EL (cell line): Measurements from ENCODE around the gene PMPCB.

Source experiments
- DNase-seq: peaks from one replicate; pipeline ENCODE4 v3.0.0-alpha.2; 2016

Gene PMPCB

DNA sequence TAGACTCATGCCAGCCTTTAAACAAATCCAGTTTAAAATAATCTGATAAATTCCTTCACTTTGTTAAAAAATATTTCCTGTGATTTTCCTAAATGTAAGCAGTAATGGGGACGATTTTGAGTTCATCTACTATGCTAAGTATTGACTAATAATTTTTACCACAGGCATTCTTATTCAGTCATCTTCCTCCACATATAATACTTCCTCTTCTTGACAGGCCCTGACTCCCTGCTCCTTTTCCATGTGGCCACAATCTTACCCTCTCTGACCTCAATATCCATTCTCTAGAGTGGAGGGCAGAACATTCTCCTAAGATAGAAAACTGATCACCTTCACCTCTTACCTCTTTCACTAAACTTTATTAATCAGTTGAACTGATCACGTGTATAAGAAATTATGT, 39.5 kb downstream of the PMPCB start:
- DNase-seq, result no peak

DNA sequence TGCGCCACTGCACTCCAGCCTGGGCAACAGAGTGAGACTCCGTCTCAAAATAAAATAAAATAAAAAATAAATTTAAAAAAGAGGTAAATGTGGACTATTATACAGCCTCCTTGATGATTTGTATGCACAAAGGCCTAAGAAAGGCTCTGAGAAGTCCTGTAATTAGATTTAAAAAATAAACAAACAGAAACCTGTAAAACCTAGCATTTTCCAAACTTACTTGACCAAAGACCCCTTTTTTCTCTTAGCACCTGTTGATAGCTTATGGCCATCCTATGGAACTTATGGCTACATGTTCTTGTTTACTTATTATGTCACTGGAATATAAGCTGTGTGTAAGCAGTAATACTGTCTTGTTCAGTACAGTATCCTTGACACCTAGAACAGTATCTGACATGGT, 41.6 kb downstream of the PMPCB start:
- DNase-seq, result no peak

DNA sequence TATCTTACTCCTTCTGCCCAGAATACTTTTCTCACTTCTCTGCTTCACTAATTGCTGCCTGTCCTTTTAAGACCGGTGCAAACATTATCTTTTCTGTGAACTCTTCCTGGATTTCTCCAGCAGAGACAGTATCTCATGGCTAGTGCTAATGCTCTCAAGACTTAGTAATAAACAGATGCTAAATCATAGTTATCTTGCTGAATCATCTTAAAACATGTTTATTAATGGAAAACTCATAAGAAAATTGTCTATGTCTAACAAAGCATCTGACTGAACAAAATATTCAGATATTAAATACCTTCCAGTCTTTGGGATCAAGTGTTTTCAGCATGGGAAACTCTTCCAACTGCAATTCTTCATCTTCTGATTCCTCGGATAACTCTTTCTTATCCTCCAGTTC, 44.2 kb downstream of the PMPCB start:
- no peak for DNase-seq

DNA sequence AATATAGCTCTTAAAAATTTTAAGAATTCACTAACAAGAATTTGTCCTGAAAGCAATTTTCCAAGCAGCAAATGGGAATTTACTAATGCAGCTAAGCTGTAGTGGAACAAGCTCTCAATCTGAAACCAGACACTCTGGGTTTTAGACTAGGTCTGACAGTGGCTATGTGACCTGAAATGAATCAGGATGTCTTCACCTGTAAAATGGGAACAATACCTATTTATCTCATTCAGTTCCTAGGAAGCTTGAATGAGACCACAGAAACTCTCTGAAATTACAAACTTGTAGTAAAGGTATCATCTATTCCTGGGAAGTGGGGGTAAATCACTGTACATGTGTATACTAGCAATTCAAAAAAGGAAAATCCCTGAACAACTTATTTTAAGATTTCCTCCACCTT, 46.1 kb downstream of the PMPCB start:
- DNase-seq, result no peak

DNA sequence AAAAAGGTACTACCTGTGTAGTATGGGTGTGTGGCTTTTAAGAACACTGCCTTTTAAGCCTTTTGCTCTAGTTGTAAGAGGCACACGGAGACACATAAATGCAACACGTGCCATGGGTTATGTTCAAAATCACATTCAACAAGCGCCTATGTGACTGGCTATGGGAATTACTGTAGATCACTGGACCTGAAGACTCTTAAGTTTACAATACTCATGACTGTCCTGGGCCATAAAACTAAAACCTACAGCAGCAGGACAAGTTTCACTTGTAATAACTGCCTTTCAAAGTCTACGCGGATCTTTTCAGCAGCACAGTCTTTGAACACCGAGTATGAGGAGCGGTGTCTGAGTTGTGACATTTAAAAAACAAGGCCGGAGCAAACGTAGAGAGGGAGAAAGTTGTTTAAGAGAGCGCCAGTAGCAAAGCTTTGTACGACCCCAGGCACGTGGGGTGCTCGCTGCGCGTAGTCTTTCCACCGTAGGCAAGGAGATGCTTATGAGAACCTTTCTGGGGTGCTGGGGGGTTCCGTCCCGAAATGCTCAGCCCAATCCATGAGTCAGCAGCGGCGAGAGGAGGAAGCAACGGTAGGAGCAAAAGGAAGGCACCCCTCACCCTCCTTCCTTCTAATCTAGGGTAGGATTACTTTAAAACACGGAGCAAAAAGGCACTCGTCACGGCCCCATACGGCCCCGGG, 46.7 kb downstream of the PMPCB start:
- peak; percentile 43 for DNase-seq

DNA sequence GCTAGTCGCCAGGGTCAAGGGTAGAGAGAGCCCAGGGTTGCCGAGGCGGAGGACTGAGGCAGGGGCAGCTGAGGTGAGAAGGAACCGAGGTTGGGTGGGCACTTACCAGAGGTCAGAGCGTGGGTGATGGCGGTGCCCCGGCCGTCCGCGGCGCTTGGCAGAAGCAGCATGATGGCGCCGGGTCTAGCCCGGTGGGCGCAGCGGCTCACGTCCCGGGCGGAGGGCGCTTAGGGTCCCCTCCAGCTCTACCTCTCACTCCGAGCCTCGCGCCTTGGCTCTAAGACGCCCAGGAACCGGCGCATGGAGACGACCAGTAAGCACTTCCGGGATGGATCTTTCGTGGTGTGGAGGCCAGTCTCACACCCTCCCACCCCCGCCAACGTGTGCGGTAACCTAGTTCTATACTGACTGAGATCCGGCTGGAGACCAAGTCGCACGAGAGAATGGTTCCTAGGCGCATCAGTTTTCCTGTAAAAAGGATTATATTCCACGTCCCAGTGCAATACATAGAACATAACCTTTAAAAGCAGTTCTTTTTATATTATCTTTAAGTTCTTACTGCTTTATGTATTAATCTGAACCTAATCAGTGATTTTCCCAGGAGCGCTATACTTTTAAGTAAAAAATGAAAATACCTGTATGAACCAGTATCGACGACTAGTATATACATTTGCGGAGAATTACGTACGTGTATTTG, 47.4 kb downstream of the PMPCB start, which contains the start of gene DNAJC2:
TSS of gene DNAJC2 (minus strand) at position 315 of the 697 bp plus-strand sequence. CDS start at position 170, 145 bp downstream.
- peak; percentile 92 for DNase-seq

DNA sequence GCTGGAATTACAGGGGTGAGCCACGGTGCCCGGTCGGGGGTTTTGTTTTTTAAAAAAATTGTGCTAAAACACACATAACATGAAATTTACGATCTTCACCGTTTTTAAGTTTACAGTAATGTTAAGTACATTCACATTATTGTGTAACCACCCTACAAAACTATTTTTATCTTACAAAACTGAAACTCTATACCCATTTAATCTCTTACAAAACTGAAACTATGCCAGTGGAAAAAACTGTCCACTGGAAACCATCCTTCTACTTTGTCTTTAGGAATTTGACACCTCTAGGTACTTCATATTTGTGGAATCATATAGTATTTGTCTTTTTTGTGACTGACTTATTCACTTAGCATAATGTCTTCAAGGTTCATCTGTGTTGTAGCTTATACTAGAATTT, 49.2 kb downstream of the PMPCB start:
- DNase-seq, result no peak

DNA sequence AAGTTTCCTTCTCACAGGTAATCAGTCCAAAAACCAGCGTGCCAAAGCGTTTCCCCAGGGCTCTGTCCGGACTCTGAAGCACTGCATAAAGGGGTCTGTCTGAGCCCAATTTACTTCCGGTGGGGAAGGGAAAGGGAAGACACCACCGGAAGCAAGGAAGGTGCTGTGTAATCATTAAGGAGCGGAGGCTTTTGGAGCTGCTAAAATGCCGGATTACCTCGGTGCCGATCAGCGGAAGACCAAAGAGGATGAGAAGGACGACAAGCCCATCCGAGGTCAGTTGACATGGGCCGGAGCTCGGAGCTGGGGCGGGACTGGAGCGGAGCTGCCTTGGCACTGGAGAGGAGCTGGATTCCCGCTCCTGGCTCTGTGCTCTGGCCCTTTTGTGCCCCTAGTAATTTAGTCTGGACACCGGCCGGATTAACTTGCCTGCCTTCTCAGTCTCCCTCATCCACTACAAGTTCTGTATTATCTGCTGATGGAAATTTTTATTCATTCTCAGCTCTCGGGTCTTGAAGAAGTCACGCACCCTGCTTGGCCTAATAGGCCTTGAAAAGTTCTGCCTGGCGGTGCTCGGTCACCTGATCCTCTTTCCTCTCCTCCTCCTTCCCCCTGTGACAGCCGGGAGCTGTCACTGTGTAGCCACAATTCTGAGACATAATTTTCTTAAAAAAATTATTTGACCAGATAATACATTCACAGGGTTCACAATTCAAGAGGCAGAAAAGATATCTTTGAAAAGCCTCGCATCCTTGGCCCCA, 50.5 kb downstream of the PMPCB start, which contains the start of gene PSMC2:
TSS of gene PSMC2 (plus strand) at position 137 of the 761 bp plus-strand sequence. CDS start at position 206, 69 bp downstream.
- peak; percentile 91 for DNase-seq

DNA sequence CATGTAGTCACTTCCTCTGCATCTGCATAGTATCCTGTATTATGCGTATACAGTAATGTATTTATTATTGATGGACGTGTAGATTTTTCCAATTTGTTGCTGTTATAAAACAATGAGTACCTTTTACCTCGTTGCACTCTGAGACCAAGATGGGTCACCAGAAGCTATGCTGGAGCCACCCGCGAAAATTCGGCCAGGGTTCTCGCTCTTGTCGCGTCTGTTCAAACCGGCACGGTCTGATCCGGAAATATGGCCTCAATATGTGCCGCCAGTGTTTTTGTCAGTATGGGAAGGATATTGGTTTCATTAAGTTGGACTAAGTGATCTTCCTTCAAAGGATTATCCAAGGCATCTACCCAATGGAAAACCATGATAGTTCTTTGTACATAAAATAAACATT, 51.2 kb downstream of the PMPCB start:
- no peak for DNase-seq

DNA sequence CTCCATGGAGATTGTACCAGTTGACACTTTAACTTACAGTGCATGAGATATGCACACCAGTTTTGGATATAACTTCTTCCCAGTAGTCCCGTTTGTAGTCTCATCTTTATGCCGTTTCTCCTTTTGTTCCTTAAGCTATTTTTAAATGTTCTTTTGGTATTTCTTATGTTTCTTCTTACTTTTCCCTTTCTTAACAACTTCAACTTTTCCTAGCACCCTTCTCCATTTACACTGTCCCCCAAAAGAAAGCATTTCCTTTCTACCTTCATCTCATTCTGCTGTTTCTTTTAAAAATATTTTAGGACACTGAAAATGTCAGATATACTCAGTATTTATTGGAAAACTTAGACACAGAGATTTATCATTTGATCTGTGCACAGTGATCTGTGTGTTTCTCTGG, 51.7 kb downstream of the PMPCB start:
- no peak for DNase-seq

DNA sequence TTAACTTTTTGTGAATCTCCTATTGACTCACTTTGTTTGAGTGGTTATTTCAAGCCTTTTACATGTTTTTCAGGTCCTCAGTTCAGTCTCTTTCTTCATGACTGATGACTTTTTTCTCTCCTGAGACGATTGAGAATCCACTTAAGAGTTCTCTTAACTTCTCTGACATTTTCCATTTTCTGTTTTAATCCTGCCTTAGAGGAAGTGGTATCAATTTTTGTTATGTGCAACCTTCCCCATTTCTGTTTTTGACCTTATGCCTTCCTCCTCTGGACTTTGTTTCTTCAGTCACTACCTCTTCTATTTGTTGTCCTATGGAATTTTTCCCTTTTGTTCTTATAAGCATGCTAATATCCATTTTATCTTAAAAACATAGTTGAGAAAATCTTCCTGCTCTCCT, 52.6 kb downstream of the PMPCB start:
- no peak for DNase-seq
